ENCODE measurements around the gene PTPRH.

The PTPRH gene

DNA sequence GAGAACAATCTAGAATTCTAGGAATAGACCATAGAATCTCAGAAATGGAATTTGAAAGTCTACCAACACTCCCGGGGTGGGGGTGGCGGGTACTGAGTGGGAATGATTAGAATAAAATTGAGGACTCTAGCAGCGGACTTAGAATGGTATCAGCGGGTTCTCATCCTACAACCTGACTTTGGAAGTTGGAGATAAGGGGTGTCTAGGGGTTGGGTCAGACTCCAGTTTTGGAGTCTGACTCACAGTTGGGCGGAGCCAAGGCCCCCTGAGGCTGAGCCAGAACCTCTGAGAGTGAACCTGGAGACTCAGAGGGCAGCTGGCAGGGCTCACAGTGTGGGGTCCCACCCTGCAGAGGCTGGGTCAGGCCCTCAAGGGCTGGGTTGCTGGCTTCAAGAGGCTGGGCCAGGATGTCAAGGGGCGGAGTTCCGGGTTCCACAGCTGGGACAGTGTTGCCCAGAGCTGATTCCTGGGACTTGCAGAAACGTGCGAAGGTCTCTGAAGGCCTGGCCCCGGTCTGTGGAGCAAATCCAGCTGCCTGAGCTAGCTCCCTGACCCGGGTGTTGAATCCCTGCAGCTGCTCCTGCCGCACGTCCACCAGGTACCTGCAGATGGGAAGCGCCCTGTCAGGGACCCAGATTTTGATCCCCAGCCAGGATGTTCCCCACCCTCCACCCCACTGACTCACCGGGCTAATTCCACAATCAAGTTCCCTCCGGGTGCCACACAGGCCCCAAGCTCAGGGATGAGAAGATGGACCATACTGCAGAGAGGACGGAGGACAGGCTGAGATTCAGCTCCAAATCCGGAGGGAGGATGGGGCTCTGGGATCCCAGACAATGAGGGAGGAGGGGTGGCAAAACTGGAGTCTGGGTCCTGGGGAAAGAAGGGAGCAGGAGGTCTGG lies 50.2 kb downstream of the PTPRH start:
- H3K27ac ChIP-seq = no peak overlapping the region

GRCh38 chr19:55158423-55158822 lies 50.9 kb downstream of the PTPRH start:
- H3K27ac ChIP-seq = no peak overlapping the region
- TF ChIP-seq ZFX (IDR thresholded peaks at IDR 0.05; ENCODE audit: borderline replicate concordance) (no peak), CTCF (IDR thresholded peaks at IDR 0.05) (no peak)

More for the DNA sequence above, 50.2 kb downstream of the PTPRH start:
- TF ChIP-seq ZFX (IDR thresholded peaks at IDR 0.05; ENCODE audit: borderline replicate concordance) = no peak
- TF ChIP-seq CTCF (IDR thresholded peaks at IDR 0.05) = no peak

DNA sequence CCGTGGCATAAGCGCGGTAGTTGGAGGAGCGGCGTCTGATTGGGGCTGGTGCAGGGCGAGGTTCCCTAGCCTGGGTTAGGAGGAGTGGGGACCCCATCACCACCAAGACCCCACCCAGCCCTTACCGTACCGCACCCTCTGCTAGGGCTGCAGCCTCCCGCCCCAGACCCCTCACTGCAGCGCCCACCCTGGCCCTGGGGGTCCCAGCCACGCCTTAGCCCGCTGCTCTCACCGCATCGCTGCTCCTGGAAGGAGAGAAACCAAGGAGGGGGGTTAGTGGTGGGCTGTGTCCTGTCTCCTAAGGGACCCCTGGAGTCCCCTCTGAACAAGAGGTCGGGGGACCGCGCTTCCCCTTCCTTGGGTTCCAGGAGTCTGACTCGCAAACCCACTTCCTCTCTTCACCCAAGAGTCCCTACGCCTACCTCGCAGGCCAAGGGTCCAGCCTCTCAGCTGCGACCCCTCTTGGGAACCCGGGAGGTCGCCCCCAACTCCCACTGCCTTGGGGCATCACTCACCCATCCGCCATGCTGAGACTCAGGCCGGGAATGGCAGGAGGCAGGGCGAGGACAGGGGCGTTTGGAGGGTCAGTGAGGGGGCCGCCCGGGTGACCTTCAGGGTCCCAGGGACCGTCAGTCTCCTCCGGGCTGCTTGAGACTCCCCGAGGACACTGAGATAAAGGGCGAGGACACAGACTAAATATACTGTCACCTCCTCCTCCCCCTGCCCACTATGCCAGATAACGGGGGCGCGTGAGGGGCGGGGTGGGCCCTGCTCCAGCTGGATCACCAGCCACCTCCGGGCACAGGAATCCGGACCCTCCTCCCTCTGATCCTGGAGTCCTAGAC lies 52.0 kb downstream of the PTPRH start, which contains the start of gene TNNI3:
Gene TNNI3 (minus strand): TSS at position 669 of the 845 bp plus-strand sequence. CDS start 143 bp downstream, at position 526.
- H3K27ac ChIP-seq = peak within 1 kb of the TSS; percentile 67
- TF ChIP-seq ZFX (IDR thresholded peaks at IDR 0.05; ENCODE audit: borderline replicate concordance) (no peak), CTCF (IDR thresholded peaks at IDR 0.05) (no peak)

GRCh38 chr19:55156202-55157063 lies 52.9 kb downstream of the PTPRH start:
- H3K27ac ChIP-seq = peak overlapping the region; percentile 67
- TF ChIP-seq ZFX (IDR thresholded peaks at IDR 0.05; ENCODE audit: borderline replicate concordance) = no peak
- no peak for TF ChIP-seq CTCF (IDR thresholded peaks at IDR 0.05)

DNA sequence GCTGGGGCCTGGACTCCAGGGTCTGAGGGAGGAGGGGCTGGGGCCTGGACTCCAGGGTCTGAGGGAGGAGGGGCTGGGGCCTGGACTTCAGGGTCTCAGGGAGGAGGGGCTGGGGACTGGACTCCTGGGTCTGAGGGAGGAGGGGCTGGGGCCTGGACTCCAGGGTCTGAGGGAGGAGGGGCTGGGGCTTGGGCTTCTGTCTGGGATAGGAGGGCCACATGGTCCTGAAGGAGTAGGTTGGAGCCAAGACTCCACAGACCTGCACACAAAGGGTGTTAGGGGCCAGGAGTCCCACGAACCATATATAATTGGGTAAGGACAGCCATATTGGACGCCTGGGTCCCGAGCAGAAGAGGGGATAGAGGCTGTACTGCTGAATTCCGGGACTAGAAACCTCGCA lies 53.5 kb downstream of the PTPRH start:
- peak overlapping the region; percentile 67 for H3K27ac ChIP-seq

GRCh38 chr19:55153652-55154264 lies 55.5 kb downstream of the PTPRH start:
- no peak overlapping the region for H3K27ac ChIP-seq
- no peak for TF ChIP-seq CTCF (IDR thresholded peaks at IDR 0.05)
- TF ChIP-seq ZFX (IDR thresholded peaks at IDR 0.05; ENCODE audit: borderline replicate concordance) = no peak

DNA sequence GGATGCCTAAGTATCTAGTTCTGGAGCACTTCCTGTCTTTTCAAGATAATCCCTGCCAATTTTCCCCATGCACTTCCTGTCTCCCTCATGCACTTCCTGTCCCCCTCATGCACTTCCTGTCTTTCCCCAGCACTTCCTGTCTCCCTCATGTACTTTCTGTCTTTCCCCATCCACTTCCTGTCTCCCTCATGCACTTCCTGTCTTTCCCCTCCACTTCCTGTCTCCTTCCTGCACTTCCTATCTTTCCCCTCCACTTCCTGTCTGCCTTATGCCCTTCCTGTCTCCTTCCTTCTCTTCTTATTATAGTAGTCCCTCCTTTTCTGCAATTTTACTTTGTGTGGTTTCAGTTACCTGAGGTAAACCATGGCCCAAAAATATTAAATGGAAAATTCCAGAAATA lies 57.3 kb downstream of the PTPRH start:
- TF ChIP-seq ZFX (IDR thresholded peaks at IDR 0.05; ENCODE audit: borderline replicate concordance) (no peak), CTCF (IDR thresholded peaks at IDR 0.05) (no peak)
- peak overlapping the region; percentile 53 for H3K27ac ChIP-seq
